HEK293 (cell line): ENCODE measurements around the gene PID1.

Experiments
- CTCF ChIP-seq: fragments of 450-650 bp; formaldehyde crosslinking; IDR thresholded peaks from 2 replicates; pipeline ENCODE4 v1.5.1; 2016; ENCODE audit warnings: missing biosample characterization, missing genetic modification characterization
- REPIN1 ChIP-seq: fragments of 450-650 bp; formaldehyde crosslinking; IDR thresholded peaks from 2 replicates; pipeline ENCODE4 v1.5.1; 2017; ENCODE audit warnings: missing biosample characterization, missing genetic modification characterization, low read depth

GRCh38 chr2:229212241-229212640 is 58.8 kb downstream of the PID1 start:
- TF ChIP-seq CTCF (no peak), REPIN1 (no peak)
